HCT116 (cell line): ENCODE measurements around the gene LRRD1. TPM values are rescaled to one million over a fixed set of nuclear protein-coding genes. Genes with fewer than 3 reads are reported as not detected.

Source experiments
- ATAC-seq: fragments of 200-7000 bp; cut with Tn5 transposase; 2 replicates; pipeline ENCODE4 v1.9.1; 2020; ENCODE audit warnings: mild to moderate bottlenecking, moderate library complexity
- BruUV-seq: library from RNA; stranded (reverse); fragments of 400-500 nt; replicated peaks from 2 replicates; lab custom pipeline; 2021; lab: Mats Ljungman, UMichigan
- CTCF ChIA-PET: fragments of 300-600 bp; sonication (Branson Sonifier 250); formaldehyde crosslinking; loops from one replicate; lab custom pipeline; 2021; ENCODE audit warnings: antibody characterized with exemption; lab: Charles Lee
- POLR2A ChIA-PET: fragments of 300-600, 350-600 bp; sonication (Branson Sonifier 250); formaldehyde crosslinking; loops from one replicate; lab custom pipeline; 2021; ENCODE audit warnings: antibody characterized with exemption; lab: Charles Lee
- RAD21 ChIA-PET, 2 experiments: fragments of 300-600 bp; sonication (Branson Sonifier 250); formaldehyde crosslinking; loops; one replicate each; lab custom pipeline; 2023; ENCODE audit warnings: low total read pairs in 2 of 2; ENCODE audit not compliant: uncharacterized antibody in 2 of 2, unreplicated experiment in 2 of 2, low non-redundant PET in 1 of 2; lab: Charles Lee
- DNase-seq: peaks from one replicate; pipeline ENCODE4 v3.0.0-alpha.2; 2010; ENCODE audit warnings: low read depth, low spot score
- H2AFZ ChIP-seq: fragments of 200-600 bp; shearing (Covaris generic), sonication (generic); 2 replicates; pipeline ENCODE4 v1.6.1; 2017; ENCODE audit warnings: low read depth, mixed run types, mixed read lengths, antibody characterized with exemption, low read length; ENCODE audit not compliant: poor library complexity, severe bottlenecking
- H3K27ac ChIP-seq: 2 replicates; pipeline ENCODE4 v1.5.1; 2012; ENCODE audit warnings: low read depth, low read length
- H3K27me3 ChIP-seq: fragments of 200-600 bp; sonication (generic); 2 replicates; pipeline ENCODE4 v1.6.1; 2016; ENCODE audit warnings: mixed run types, low read length, mixed read lengths; ENCODE audit not compliant: insufficient read depth
- H3K36me3 ChIP-seq, 2 experiments: fragments of 200-500 bp in 1 of 2; fragments of 200-600 bp in 1 of 2; sonication (Bioruptor generic) in 1 of 2; sonication (generic) in 1 of 2; 2 replicates each; pipeline versions ENCODE4 v1.5.1 to v1.6.1; 2014 to 2016; ENCODE audit warnings: low read length in 2 of 2, inconsistent platforms in 1 of 2, mixed read lengths in 1 of 2, mixed run types in 1 of 2; ENCODE audit not compliant: insufficient read depth in 2 of 2, control insufficient read depth in 1 of 2
- H3K4me1 ChIP-seq, 2 experiments: fragments of 200-600 bp in 1 of 2; sonication (generic) in 1 of 2; 2 replicates each; pipeline versions ENCODE4 v1.5.1 to v1.6.1; 2012 to 2017; ENCODE audit warnings: low read length in 2 of 2, inconsistent platforms in 1 of 2, mild to moderate bottlenecking in 1 of 2, mixed read lengths in 1 of 2, mixed run types in 1 of 2, moderate library complexity in 1 of 2; ENCODE audit not compliant: insufficient read depth in 2 of 2, control insufficient read depth in 1 of 2
- H3K4me2 ChIP-seq: fragments of 200-600 bp; sonication (generic); 2 replicates; pipeline ENCODE4 v1.6.1; 2017; ENCODE audit warnings: mixed run types, low read length, mixed read lengths
- H3K4me3 ChIP-seq, 2 experiments: fragments of 200-600 bp in 1 of 2; sonication (generic) in 1 of 2; replicated peaks in 1 of 2; 2 replicates each; pipeline ENCODE4 v1.5.1; 2011 to 2016; ENCODE audit warnings: low read length in 2 of 2, control low read depth in 1 of 2, low read depth in 1 of 2, mild to moderate bottlenecking in 1 of 2, mixed read lengths in 1 of 2, mixed run types in 1 of 2
- H3K79me2 ChIP-seq: fragments of 200-600 bp; sonication (generic); 2 replicates; pipeline ENCODE4 v1.6.1; 2017; ENCODE audit warnings: mild to moderate bottlenecking, mixed run types, low read length, moderate library complexity, mixed read lengths; ENCODE audit not compliant: insufficient read depth
- H3K9ac ChIP-seq: fragments of 200-600 bp; sonication (generic); 2 replicates; pipeline ENCODE4 v1.6.1; 2016; ENCODE audit warnings: low read length, mixed read lengths
- H3K9me2 ChIP-seq: fragments of 200-600 bp; sonication (generic), shearing (Covaris generic); 2 replicates; pipeline ENCODE4 v1.6.1; 2017; ENCODE audit warnings: mixed run types, mild to moderate bottlenecking, moderate library complexity; ENCODE audit not compliant: insufficient read depth
- H3K9me3 ChIP-seq, 2 experiments: fragments of 200-500 bp in 1 of 2; fragments of 200-600 bp in 1 of 2; sonication (Bioruptor generic) in 1 of 2; sonication (generic) in 1 of 2; 2 replicates each; pipeline ENCODE4 v1.6.1; 2014 to 2017; ENCODE audit warnings: low read length in 2 of 2, mixed read lengths in 2 of 2, inconsistent platforms in 1 of 2, low read depth in 1 of 2, mild to moderate bottlenecking in 1 of 2, mixed run types in 1 of 2, moderate library complexity in 1 of 2; ENCODE audit not compliant: control insufficient read depth in 1 of 2, insufficient read depth in 1 of 2
- H4K20me1 ChIP-seq: fragments of 200-600 bp; sonication (generic), shearing (Covaris generic); 2 replicates; pipeline ENCODE4 v1.6.1; 2017; ENCODE audit warnings: mixed run types, mild to moderate bottlenecking, moderate library complexity; ENCODE audit not compliant: insufficient read depth
- ATF3 ChIP-seq: IDR thresholded peaks from 2 replicates; pipeline ENCODE4 v1.6.1; 2012
- CBX3 ChIP-seq: IDR thresholded peaks from 2 replicates; pipeline ENCODE4 v1.6.1; 2012; ENCODE audit warnings: low read depth
- CEBPB ChIP-seq: IDR thresholded peaks from 2 replicates; pipeline ENCODE4 v1.6.1; 2012; ENCODE audit warnings: low read depth
- ELF1 ChIP-seq: IDR thresholded peaks from 2 replicates; pipeline ENCODE4 v1.6.1; 2012; ENCODE audit warnings: low read depth, borderline replicate concordance
- EZH2phosphoT487 ChIP-seq: fragments of 200-600 bp; IDR thresholded peaks from 2 replicates; pipeline ENCODE4 v1.6.1; 2018; ENCODE audit warnings: antibody characterized with exemption, borderline replicate concordance
- FOSL1 ChIP-seq: IDR thresholded peaks from 2 replicates; pipeline ENCODE4 v1.6.1; 2012; ENCODE audit warnings: low read depth
- POLR2A ChIP-seq: IDR thresholded peaks from 2 replicates; pipeline ENCODE4 v1.7.0; 2011; ENCODE audit warnings: borderline replicate concordance; ENCODE audit not compliant: insufficient read depth, insufficient read length; ENCODE audit errors: extremely low read depth
- POLR2AphosphoS5 ChIP-seq: IDR thresholded peaks from 2 replicates; pipeline ENCODE4 v1.6.1; 2011; ENCODE audit warnings: mild to moderate bottlenecking, low read depth, low read length, moderate library complexity
- RAD21 ChIP-seq: IDR thresholded peaks from 2 replicates; pipeline ENCODE4 v1.6.1; 2012; ENCODE audit warnings: low read depth, mild to moderate bottlenecking
- SRF ChIP-seq: IDR thresholded peaks from 2 replicates; pipeline ENCODE4 v1.6.1; 2012; ENCODE audit warnings: low read depth
- ZNF274 ChIP-seq: fragments of 200-500 bp; sonication (Bioruptor generic); IDR thresholded peaks from 2 replicates; pipeline ENCODE4 v1.6.1; 2014; ENCODE audit warnings: mild to moderate bottlenecking, low read depth, low read length, inconsistent platforms
- intact Hi-C: fragments of 100-400 bp; cut with micrococcal nuclease; formaldehyde crosslinking; loops from 2 replicates; pipeline ENCODE4 v1.10.0; 2022
- total RNA-seq: library from RNA; stranded (reverse); gene quantifications from one replicate; pipeline ENCODE4 v1.2.1, GENCODE V29; 2021; ENCODE audit not compliant: unreplicated experiment

LRRD1 gene
- total RNA-seq, 1 experiment from 2014 or later, result not detected

- Histone ChIP-seq H3K9me2 (no peaks in the 10 kb centered on the region; the same call in 1 of the 2 replicates), H3K4me1 (peaks cover 5 to 24% of the 10 kb centered on the region in 2 experiments; a peak in 2 of 4 replicates), H2AFZ (no peak overlapping the region), H3K9ac (no peak overlapping the region), H4K20me1 (no peaks in the 10 kb centered on the region; the same call in 1 of the 2 replicates), H3K9me3 (no peaks in the 10 kb centered on the region), H3K27ac (no peak overlapping the region), H3K36me3 (peaks cover 18 to 30% of the 10 kb centered on the region in 2 experiments), H3K27me3 (no peaks in the 10 kb centered on the region), H3K4me2 (no peak overlapping the region), H3K79me2 (peaks cover 54% of the 10 kb centered on the region), H3K4me3 (no peak overlapping the region)
- RAD21 ChIA-PET, result no interaction called here
- intact Hi-C loops, result no loop called here
- ATAC-seq (no peak), DNase-seq (no peak)
- TF ChIP-seq CBX3, result no peak
- POLR2A ChIA-PET, result no interaction called here
- CTCF ChIA-PET, result no interaction called here
- no TSS peak for BruUV-seq
These were observed 47.8 kb downstream of the LRRD1 start for GRCh38 chr7:92131093-92131492.

- H3K4me1 ChIP-seq, result no peaks in the 10 kb centered on the region
- H2AFZ ChIP-seq, result no peak overlapping the region
- BruUV-seq, result no TSS peak
- intact Hi-C loops, result no loop called here
- ChIA-PET CTCF (no interaction called here), RAD21 (no interaction called here), POLR2A (interaction anchor here (1.1 kb wide), 1 partner anchor 12 kb away, joined by 3 read pairs; no protein-coding TSS in a partner anchor)
- H3K9me3 ChIP-seq, result no peaks in the 10 kb centered on the region
- no peak overlapping the region for H3K9ac ChIP-seq
- H3K9me2 ChIP-seq, result no peaks in the 10 kb centered on the region
- no peak overlapping the region for H3K27ac ChIP-seq
- peaks cover 31 to 32% of the 10 kb centered on the region in 2 experiments; a peak in 3 of 4 replicates for H3K36me3 ChIP-seq
- TF ChIP-seq SRF (no peak), ATF3 (no peak), RAD21 (no peak), POLR2A (no peak), POLR2AphosphoS5 (no peak), FOSL1 (no peak), ELF1 (no peak), EZH2phosphoT487 (no peak), ZNF274 (no peak), CEBPB (no peak)
- H3K79me2 ChIP-seq, result peaks cover 50% of the 10 kb centered on the region
- no peak overlapping the region for H3K4me3 ChIP-seq
- H3K4me2 ChIP-seq, result no peak overlapping the region
- no peak for DNase-seq
- H3K27me3 ChIP-seq, result no peaks in the 10 kb centered on the region
- H4K20me1 ChIP-seq, result no peaks in the 10 kb centered on the region
- ATAC-seq, result no peak
These were observed 57.3 kb downstream of the LRRD1 start for GRCh38 chr7:92121681-92122080.
